SHP77 treated with DMSO at 0.1 percent for 48 hours (cell line): ENCODE data around the gene IYD.

Source experiments
- DNase-seq: peaks from one replicate; lab custom pipeline; 2025; lab: John Stamatoyannopoulos, UW

IYD gene

DNA sequence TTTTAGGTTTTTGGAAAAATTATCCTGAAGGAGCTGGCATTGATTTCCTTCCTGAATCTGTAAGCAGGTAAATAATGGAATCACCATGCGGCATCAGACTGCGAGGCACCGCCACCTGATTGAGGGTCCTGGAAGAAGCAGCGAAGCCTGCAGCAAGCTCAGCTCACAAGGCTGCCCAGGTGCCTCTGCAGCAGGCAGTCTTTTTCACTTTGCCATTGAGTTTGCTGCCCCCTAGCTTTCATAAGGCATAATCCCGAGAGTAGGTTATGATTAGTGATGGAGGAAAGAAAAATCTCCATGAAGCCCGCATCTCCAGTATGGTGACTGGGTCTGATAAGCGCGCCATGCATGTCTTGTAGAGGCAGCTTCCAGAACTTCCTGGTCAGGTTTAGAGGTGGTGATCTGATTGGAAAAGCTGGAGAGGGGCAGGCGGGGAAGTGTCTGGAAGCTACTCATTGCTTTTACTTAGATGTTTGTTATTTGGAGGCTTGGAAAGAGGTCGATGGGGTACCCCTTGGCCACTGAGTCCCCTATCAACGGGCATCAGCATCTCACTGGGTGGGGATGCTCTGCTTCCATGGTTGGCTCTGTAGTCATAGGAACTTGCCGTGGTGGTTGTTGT, 26.7 kb downstream of the IYD start:
- peak; percentile 42 for DNase-seq

DNA sequence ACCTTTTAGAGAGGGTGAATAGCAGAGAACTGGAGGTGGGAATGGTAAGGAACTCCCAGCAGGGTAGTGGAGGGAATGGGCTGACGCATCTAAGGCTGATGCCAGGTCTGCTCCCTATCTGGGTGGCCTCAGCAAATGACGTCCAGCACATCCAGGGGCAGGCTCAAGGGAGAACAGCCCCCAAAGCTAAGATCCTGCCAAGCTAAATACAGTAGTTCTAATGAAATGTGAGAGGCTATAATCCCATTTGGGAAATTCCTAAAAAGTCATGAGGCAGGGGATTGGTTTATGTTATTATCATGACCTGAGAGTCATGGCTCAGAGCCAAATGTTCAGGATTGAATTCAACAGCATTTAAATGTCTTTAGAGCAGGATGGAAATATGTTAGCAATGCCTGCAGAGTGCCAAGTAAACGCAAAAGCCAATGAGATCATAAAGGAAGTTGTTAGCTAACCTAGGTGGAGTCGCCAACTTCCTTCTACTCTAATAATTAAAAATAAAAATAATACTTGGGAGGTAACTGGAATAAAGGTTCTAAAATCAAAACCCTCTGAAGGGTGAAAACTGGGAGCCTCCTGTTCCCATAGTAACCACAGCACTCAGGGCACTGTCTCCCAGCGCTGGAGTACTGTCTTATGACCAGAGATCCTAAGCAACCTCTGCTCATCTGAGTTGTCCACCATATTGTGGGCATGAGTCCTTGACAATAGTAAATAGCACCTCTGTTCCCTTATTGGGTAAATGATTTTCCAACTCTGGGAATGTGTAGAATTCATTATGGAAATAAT, 34.8 kb downstream of the IYD start:
- DNase-seq = no peak

- DNase-seq = no peak
These were observed 38.1 kb downstream of the IYD start for GRCh38 chr6:150406948-150407347.

GRCh38 chr6:150408842-150409241, 40.0 kb downstream of the IYD start:
- no peak for DNase-seq

DNA sequence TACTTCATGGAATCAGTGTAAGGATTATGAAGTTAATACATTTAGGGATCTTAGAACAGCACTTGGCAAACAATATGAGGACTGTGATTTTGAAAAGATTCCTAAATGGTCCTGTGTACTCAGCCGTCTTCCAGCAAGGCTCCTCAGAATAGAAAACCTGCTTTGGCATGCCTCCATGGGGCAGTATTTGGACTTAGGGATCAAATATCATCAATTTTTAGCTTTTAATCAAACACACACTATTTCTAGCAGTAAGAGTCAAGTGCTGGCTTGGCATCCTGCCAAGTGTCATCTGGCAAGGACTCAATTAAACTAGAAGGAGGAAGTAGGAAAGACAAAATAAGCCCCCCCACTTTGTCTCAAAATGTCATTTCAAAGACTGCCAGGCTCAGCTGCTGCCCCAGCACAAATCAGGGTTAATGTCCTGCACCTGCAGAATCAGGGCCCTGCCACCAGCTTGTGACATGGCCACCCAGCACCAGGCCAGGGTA, 40.8 kb downstream of the IYD start:
- peak; percentile 42 for DNase-seq

DNA sequence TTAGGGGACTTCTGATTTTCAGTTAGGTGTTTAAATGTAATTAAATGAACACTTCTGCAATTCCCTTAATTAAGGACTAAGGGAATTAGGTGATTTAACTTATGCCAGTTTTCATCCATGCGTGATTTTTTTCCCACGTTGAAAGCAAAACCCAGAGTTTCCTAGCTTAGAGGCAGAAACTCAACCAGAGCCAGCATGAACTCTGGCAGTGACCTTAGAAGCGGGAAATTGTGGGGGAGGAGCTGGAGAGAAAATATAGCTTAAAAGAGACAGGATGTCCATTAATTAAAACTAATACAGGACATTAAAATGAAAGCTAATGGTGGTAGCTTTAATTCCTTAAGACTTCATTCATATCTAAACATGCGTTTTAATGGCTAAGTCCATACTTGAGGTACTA, 41.6 kb downstream of the IYD start:
- DNase-seq = no peak

GRCh38 chr6:150410906-150411305, 42.1 kb downstream of the IYD start:
- no peak for DNase-seq

- DNase-seq = no peak
These were observed 43.4 kb downstream of the IYD start for GRCh38 chr6:150412221-150412620.

GRCh38 chr6:150413198-150413597, 44.4 kb downstream of the IYD start:
- DNase-seq = no peak

- DNase-seq = no peak
These were observed 45.0 kb downstream of the IYD start for GRCh38 chr6:150413781-150414281.

DNA sequence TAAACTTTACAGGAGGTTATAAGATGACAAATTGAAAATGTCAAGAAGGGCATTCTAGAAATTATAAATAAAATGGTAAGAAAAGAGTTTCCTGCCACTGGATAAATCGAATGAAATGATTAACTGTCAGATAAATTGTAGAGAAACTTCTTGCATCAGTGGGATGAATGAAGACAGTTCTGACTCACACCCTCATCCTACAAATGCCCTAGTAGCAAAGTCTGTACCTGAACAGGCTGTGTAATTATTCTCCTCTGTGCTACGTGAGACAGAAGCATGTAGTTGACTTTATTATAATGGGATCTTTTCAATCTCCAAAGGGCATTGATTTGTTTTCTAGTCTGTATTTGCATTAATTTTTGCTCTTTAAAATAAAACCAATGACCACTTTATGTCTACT, 47.3 kb downstream of the IYD start:
- DNase-seq = no peak

- no peak for DNase-seq
These were observed 48.4 kb downstream of the IYD start for GRCh38 chr6:150417250-150417649.

- peak; percentile 25 for DNase-seq
These were observed 49.4 kb downstream of the IYD start for GRCh38 chr6:150417899-150418826.

DNA sequence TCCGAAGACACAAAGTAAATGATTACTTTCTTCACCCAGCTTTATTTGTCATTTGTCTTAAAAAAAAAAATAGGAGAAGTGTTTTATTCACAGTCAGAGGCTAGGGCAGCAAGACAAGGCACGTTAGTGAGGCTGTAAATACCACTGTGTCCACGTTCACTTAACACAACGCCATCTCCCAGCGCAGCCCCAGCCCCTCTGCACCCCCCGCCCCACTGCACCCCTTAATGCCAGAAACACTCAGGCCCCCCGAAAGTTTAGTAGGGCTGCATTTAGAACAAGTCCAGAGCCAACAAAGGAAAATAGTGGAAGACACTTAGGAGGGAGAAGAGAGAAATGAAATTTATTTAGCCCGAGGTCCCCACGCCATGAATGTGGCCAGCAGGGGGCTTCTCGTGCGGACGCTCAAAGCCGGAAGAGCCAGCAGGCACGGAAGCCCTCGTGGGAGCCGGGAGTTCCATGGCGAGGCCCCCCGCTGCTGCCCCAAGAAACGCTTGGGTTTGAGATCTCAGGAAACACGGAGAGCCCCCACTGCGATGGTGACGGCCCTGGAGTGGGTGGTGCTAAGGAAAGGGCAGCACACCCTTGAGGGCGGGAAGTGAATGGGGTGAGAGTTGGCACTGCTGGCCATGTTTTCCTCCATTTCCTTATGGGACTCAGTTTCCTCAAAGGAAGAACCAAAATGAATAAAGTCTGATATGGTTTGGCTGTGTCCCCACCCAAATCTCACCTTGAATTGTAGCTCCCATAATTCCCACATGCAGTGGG, 50.2 kb downstream of the IYD start:
- no peak for DNase-seq

DNA sequence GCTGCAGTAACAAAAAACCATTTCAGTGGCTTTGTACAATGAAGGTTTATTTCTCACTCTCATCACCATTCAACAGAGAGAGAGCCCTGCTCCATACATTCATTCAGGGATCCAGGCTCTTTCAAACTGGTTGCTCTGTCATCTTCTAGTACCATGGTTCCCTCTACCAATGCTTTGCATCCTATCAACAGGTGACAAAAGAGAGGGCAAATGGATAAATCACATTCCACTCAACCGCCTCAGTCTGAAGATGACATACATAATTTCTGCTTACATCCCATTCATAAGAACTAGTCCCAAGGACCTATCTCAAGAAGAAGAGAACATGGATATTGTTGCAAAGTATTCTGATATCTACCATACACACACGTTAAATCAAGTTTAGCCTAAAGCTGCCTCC, 51.6 kb downstream of the IYD start:
- no peak for DNase-seq

DNA sequence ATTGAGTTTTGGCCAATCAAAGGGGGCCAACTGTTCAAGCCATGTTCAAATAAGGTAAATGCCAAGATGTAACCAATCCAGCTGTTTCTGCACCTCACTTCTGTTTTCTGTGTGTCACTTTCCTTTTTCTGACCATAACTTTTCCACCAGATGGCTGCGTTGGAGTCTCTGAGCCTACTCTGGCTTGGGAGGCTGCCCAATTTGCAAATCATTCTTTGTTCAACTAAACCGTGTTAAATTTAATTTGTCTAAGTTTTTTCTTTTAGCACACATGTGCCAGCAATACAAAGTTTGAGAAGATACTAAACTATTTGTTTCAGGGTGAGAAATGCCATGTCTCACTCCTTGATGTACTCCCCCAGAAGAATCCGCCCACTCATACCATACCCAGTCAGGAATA, 52.1 kb downstream of the IYD start:
- DNase-seq = no peak

DNA sequence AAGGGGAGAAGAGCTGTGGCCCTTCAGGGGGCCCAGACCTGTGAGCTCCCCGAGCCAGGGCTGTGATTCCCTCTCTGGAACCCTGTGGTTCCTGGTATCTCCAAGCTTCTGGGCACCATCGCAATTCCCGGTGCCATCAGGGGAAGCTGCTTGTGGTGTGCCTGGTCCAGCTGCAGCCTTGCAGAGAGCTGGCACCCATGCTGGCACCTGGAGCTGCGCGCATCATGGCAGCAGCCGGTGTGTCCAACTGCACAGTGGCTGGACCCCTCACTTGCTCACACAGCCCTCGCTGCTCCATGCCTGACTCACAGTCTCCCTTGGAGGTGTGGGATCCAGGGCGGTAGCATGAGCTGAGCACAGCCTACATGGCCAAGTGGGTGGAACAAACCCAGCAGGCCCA, 56.7 kb downstream of the IYD start:
- DNase-seq = no peak

GRCh38 chr6:150426198-150426597, 57.4 kb downstream of the IYD start:
- no peak for DNase-seq

DNA sequence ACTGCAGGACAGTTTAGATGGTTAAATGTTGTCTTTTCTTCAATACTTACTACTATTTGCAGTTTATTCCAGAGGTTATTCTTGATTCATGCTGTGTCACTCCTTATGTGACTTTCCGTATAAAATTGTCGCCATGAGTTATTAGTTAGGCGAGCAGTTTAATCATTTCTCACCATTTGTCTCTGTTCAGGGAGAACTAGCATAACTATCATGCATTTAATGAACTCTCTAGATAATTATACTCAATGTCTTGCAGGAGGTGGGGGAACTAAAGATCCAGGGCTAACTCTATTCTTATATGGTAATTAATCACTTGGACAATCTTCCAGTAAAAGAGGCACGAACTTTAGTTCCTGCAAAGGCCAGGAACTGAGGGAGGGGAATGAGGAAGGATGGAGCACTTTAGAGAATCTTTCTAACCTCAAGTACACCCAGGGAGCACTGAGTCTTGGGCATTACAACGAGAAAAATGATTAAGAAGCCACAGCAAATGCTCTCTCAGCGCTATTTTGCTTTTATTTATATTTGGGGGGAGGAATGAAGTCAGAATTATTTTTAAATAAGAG, 58.3 kb downstream of the IYD start:
- no peak for DNase-seq

GRCh38 chr6:150427843-150428242, 59.0 kb downstream of the IYD start:
- DNase-seq = no peak

DNA sequence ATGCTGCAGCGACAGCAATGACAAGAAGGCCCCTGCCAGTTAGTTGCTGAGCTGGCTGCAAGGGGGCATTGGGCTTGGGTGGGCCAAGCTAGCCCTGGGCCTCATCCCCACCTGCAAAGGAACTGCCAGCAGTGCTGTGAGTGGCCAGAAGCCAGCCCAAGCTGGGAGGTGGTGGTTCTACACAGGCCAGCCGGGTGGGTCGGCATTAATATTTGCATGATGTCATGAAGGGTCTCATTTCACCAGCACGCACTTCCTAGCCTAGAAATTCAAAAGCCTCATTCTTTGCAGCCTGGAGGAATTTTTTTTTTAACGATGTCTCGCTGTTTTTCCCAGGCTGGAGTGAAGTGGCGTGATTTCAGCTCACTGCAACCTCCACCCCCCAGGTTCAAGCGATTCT, 62.0 kb downstream of the IYD start:
- DNase-seq = no peak
